ENCODE data around the gene NFU1.
"Not testable (repeated sequence)": the region's sequence is repeated elsewhere in the genome, so short reads cannot be mapped to it uniquely, and the experiment has no call there.

NFU1 gene

GRCh38 chr2:69450735-69451416 lies 13.6 kb upstream of the NFU1 start:
- DNase-seq (ENCODE audit: low read depth in 3 of 3, low spot score in 1 of 3): no peak

DNA sequence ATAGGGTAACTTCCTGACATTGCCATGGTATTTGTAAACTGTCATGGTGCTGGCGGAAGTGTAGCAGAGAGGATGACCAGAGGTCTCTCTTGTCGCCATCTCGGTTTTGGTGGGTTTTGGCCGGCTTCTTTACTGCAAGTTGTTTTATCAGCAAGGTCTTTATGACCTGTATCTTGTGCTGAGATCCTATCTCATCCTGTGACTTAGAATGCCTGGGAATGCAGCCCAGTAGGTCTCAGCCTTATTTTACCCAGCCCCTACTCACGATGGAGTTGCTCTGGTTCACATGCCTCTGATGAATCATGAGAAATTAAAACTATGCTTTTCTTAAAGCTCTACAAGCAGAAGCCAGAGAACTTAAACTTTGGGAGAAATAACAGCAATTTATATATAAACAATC lies 12.7 kb upstream of the NFU1 start:
- no peak for DNase-seq (ENCODE audit: low read depth in 3 of 3, low spot score in 1 of 3)

- not testable (repeated sequence) for DNase-seq (ENCODE audit: low read depth in 3 of 3, low spot score in 1 of 3)
Measured at GRCh38 chr2:69443673-69444072, 6.4 kb upstream of the NFU1 start.

- DNase-seq (ENCODE audit: low read depth in 3 of 3, low spot score in 1 of 3): not testable (repeated sequence)
Measured at GRCh38 chr2:69439499-69439898, 2.3 kb upstream of the NFU1 start.

- no peak for DNase-seq (ENCODE audit: low read depth in 3 of 3, low spot score in 1 of 3)
Measured at GRCh38 chr2:69438580-69438979, 1.3 kb upstream of the NFU1 start.

GRCh38 chr2:69437751-69438154 lies 518 bp upstream of the NFU1 start:
- no peak for DNase-seq (ENCODE audit: low read depth in 3 of 3, low spot score in 1 of 3)

DNA sequence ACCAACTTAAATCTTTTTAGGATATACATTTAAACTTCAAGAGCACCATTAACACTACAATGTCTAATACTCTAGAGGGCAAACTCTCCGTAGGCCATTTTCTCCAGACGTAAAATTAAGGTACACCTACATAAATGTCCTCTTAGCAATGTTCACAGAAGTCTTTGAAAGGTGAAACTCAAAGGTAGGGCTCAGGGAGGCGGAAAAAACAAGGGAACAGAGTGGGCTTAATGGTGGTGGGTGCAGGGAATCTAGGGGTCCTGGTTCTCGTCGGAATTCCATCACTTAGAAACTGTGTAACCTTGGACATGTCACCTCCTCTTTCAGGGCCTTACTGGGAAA lies 668 bp downstream of the NFU1 start:
- DNase-seq (ENCODE audit: low read depth in 3 of 3, low spot score in 1 of 3): no peak

GRCh38 chr2:69434753-69435152 lies 2.5 kb downstream of the NFU1 start:
- DNase-seq (ENCODE audit: low read depth in 3 of 3, low spot score in 1 of 3): no peak

DNA sequence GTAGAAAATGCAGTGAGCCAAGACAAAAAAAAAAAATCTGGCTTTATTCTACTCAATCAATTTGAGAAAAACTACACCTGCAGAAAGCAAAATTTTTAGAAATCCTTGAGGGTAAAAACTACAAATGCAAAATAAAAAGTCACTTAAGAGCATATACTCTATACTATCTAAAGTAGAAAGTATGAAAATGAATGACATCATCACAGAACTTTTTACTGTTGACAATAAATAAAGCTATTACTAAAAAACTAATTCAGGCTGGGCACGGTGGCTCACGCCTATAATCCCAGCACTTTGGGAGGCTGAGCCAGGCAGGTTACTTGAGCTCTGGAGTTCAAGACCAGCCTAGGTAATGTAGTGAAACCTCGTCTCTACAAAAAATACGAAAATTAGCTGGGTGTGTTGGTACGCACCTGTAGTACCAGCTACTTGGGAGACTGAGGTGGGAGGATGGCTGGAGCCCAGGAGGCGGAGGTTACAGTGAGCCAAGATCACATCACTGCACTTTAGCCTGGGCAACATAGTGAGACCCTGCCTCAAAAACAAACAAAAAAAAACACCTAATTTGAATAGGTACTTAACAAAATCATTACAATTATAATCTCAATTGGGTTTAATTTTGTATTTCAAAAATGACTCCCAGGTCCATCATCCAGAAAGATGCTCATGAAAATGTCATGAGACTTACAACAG lies 7.6 kb downstream of the NFU1 start:
- no peak for DNase-seq (ENCODE audit: low read depth in 3 of 3, low spot score in 1 of 3)

DNA sequence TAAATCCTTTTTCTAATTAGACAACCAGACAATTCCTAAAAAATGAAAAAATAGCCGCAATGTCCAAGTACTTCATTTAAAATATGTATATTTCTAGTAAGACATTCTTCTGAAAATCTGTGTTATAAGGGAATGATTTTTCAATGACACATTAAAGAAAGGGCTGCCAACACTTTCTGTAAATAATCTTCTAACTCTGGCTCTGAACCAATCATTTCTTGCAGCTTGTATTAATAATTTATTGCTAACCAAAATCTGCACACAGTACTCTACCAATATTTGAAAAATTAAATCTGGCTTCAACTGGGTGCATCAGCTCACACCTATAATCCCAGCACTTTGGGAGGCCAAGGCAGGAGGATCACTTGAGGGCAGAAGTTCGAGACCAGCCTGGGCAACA lies 8.3 kb downstream of the NFU1 start:
- DNase-seq (ENCODE audit: low read depth in 3 of 3, low spot score in 1 of 3): no peak

DNA sequence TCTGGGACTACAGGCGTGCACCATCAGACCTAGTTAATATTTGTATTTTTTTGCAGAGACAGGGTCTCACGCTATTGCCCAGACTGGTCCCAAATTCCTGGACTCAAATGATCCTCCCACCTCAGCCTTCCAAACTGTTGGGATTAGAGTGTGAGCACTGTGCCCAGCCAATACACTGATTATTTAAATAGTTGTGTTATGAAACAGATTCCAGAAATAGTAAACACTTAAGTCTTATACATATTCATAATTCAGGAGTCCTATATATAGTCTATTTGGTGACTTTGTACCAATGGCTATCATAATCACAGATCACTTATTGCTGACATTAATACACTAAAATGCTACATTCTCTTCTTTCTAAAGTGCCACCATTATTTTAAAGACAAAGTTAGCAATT lies 12.8 kb downstream of the NFU1 start:
- no peak for DNase-seq (ENCODE audit: low read depth in 3 of 3, low spot score in 1 of 3)

GRCh38 chr2:69422198-69422597 lies 15.0 kb downstream of the NFU1 start:
- no peak for DNase-seq (ENCODE audit: low read depth in 3 of 3, low spot score in 1 of 3)

- not testable (repeated sequence) for DNase-seq (ENCODE audit: low read depth in 3 of 3, low spot score in 1 of 3)
Measured at GRCh38 chr2:69419111-69419510, 18.1 kb downstream of the NFU1 start.

DNA sequence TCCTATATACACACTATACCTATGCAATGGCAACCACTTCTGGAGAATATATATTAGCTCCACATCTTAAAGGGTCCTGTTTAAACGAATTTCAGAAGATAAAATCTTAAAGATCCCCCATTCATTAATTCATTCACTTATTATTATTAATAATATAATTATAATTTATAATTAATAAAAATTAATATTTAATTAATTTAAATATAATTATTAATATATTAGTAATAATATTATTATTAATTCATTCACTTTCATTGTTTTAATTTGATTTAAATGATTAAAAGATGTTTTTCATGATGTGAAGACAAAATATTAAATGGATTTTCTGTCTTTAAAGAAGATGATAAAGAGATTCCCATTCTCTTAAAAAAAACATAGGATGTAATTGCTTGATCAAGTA lies 21.1 kb downstream of the NFU1 start:
- DNase-seq (ENCODE audit: low read depth in 3 of 3, low spot score in 1 of 3): no peak

- no peak for DNase-seq (ENCODE audit: low read depth in 3 of 3, low spot score in 1 of 3)
Measured at GRCh38 chr2:69411120-69411519, 26.1 kb downstream of the NFU1 start.

GRCh38 chr2:69405306-69405705 lies 31.9 kb downstream of the NFU1 start:
- no peak for DNase-seq (ENCODE audit: low read depth in 3 of 3, low spot score in 1 of 3)

DNA sequence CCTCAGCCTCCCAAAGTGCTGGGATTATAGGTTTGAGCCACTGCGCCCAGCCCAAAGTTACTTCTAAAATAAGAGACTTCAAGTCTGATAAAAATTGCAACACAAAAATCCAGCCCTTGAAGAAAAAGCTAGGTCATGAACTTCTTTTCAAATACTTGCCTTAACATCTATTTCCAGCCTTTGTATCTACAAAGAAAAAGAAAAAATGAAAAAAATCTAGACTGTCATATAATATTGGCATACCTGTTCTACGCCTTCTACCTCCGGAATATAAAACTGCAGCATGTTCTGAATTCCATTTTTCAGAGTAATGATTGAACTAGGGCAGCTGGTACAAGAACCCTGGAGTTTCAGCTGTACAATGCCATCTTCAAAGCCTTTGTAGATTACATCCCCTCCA lies 37.1 kb downstream of the NFU1 start:
- DNase-seq (ENCODE audit: low read depth in 3 of 3, low spot score in 1 of 3): no peak

- no peak for DNase-seq (ENCODE audit: low read depth in 3 of 3, low spot score in 1 of 3)
Measured at GRCh38 chr2:69397234-69397633, 40.0 kb downstream of the NFU1 start.

DNA sequence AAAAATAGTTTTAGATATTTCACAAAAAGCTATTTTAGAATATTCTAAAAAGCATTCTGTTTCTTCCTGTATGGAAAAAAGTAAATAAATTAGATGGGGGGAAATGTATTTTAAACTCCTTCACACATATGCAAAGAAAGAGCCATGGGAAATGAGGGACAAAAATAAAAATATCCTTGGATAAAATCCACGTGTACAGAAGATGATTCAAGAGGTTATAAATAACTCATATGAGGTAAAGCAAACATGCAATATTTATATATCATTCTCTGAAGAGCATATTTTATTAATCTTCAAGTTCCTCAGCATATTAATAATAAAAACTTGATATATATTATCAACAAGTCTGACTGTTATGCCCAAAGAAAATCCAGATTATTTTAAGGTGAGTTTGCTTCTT lies 41.4 kb downstream of the NFU1 start:
- DNase-seq (ENCODE audit: low read depth in 3 of 3, low spot score in 1 of 3): no peak

- no peak for DNase-seq (ENCODE audit: low read depth in 3 of 3, low spot score in 1 of 3)
Measured at GRCh38 chr2:69393963-69394362, 43.3 kb downstream of the NFU1 start.

DNA sequence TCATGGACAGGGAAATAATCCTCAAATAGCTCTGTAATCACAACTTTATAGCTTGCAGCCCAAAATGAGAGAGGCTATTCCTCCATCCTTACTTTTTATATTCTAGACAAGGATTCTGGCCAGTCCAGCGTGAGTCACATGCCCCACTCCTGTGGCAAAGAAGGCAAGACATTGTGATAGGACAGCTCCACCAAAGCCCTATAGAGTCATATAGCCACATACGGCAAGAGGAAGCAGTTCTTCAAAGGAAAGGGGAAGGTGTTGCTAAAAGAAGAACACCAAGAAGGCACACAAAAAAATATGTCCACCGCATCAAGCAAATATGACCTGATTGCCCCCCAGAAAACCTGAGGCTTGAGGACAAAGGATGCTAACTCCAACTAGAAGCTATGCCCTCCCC lies 46.8 kb downstream of the NFU1 start:
- DNase-seq (ENCODE audit: low read depth in 3 of 3, low spot score in 1 of 3): no peak

DNA sequence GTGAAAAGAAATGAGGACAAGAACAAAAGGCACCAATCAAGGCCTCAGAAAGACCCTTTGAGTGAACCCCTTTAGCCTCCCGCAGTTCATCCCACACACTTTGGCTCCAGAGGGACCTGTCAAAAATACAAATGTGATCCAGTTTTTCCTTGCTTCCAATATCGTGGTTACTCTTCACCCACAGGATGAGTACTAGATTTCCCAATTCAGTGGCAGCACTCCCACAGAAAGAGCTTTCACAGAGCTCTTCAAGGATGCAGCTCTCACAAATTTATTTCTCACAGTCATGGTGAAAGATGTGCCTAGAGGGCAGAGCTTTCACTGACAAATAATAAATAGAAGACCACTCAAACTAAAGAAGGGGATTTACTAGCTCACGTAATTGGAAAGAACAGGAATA lies 47.2 kb downstream of the NFU1 start:
- no peak for DNase-seq (ENCODE audit: low read depth in 3 of 3, low spot score in 1 of 3)

- DNase-seq (ENCODE audit: low read depth in 3 of 3, low spot score in 1 of 3): no peak
Measured at GRCh38 chr2:69389271-69389670, 48.0 kb downstream of the NFU1 start.

Measured in stimulated activated CD4-positive, alpha-beta T cell treated with anti-CD3 and anti-CD28 coated beads, TNF-alpha, amount 100 ng/mL, for 1 hour (primary cell).